HG03025 (cell line): ENCODE measurements around the gene CACNA1B.
"Not testable (repeated sequence)": the region's sequence is repeated elsewhere in the genome, so short reads cannot be mapped to it uniquely, and the experiment has no call there.

Source experiments
- ATAC-seq: cut with Tn5 transposase; IDR thresholded peaks from one replicate; pipeline ENCODE4 v1.9.1; 2021; ENCODE audit warnings: mild to moderate bottlenecking, moderate library complexity; ENCODE audit not compliant: unreplicated experiment, low FRiP score

Gene CACNA1B

DNA sequence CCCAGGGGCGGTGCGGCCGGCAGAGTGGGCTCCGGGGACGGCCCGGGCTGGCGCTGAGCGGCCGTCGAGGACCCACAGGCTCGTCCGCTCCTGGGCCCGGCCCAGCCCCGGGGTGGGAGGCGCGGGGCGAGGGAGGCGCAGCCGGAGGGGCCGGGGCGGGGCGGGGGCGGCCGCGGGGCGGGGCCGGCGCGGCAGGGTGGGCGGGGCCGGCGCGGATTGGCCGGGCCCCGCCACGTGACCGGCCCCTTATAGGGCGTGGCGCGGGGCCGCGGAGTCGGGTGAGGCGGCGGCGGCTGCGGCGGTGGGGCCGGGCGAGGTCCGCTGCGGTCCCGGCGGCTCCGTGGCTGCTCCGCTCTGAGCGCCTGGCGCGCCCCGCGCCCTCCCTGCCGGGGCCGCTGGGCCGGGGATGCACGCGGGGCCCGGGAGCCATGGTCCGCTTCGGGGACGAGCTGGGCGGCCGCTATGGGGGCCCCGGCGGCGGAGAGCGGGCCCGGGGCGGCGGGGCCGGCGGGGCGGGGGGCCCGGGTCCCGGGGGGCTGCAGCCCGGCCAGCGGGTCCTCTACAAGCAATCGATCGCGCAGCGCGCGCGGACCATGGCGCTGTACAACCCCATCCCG lies at the start of gene CACNA1B:
CACNA1B (plus strand) TSS at position 277 of the 617 bp plus-strand sequence; CDS start at position 429, 152 bp downstream.
- not testable (repeated sequence) for ATAC-seq

DNA sequence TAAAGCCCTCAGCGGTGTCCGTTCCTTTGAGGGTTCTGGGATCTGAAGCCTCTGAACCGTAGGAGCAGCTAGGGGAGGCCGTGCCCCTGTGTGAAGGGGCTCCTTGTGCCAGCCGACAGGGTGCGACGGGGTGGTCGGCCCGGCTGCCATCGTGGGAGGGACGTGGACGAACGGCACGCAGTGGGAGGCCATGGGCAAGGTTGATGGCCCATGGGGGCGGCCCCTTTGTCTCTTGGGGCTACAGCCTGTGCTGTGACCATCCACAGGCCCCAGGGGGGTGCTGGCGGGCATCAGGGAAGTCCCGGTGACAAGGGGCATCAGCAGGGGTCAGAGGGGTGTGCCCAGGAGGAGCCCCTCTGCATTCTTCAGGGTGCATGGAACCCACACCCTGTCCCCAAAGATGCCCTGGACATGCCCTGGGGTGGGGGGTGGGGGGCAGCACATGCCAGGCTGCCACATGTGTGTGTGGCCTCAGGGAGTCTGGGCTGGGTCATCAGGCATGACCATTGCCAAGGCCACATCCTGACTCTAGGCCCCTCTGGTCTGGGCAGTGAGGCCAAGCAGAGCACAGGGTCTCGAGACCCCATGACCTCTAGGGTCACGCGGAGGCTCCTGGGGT lies 49.6 kb upstream of the CACNA1B start:
- no peak for ATAC-seq

DNA sequence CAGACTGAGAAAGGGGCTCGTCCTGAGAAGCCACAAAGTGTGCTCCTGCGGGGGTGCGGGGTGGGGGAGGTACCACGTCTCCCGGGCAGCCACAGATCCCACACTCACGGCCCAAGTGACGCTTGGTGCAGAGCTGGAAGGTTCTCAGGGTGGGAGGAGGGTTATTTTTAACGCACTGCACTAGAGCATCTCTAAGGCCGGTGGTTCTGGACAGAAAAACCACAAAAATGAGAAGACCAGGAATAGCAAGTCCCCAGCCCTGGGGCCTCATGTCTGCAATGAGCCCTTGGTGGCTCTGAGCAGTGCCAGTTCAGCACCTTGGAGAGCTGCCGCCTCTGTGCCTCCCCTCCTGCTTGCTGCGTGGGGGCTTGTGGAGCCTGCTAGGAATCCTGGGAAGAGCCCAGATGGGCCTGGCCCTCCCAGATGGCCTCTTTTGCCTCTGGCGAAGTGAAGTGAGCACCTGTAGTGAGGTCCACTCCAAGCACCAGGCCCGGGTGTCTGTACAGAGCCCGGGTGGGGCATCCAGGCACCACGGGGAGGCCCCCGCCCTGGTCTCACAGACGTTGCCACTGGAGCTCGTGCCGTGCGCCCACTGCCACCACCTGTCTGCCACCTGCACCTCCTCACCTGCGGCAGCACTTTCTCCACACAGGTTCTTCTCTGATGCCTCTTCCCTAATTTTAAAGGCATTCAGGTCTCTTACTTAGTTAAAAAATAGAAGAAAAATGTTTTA lies 48.9 kb upstream of the CACNA1B start:
- ATAC-seq = no peak

DNA sequence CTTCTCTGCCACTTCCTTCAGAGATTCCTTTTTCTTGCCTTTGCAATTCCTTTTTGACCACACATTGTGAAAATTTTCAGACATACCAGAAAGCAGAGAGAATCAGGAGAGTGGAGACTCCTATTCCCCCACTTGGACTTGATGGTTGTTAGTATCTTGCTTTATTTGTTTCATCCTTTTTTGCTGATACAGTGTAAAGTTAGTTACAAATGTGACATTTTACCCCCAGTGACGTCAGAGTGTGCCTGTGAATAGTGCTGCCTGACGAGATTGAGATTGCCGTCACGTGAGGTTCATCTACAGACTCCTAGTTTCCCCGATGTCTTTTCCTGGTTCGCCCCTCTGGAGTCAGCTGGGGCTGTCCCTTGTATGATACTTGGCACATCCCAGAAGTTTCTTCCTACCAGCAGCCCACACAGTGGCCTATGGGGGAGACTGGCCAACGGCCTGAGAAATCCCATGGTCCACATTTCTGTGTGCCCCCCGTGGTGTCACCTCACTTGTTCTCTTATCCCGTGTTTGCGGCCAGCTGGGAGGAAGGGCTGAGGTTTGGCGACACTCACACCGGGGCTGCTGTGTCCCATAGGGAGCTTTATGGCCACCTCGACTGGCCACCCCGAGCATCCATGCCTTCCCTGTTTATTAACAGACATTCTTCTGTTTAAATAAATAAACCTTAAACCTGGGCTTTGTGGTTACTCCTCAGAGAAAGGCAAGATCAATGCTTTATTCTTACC lies 48.2 kb upstream of the CACNA1B start:
- no peak for ATAC-seq

DNA sequence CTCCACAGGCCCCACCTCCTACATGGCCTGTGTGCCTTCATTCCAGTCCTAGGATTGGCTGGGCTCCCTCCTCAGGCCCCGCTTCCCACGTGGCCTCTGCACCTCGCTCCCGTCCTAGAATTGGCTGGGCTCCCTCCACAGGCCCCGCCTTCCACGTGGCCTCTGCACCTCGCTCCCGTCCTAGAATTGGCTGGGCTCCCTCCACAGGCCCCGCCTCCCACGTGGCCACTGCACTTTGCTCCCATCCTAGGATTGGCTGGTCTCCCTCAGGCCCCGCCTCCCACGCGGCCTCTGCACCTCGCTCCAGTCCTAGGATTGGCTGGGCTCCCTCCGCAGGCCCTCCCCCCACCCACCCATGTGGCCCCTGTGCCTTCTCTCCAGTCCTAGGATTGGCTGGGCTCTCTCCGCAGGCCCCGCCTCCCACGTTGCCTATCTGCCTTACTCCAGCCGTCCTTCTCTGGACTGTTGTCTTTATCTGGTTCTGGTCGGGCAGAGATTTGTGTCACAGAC lies 45.3 kb upstream of the CACNA1B start:
- ATAC-seq = no peak

DNA sequence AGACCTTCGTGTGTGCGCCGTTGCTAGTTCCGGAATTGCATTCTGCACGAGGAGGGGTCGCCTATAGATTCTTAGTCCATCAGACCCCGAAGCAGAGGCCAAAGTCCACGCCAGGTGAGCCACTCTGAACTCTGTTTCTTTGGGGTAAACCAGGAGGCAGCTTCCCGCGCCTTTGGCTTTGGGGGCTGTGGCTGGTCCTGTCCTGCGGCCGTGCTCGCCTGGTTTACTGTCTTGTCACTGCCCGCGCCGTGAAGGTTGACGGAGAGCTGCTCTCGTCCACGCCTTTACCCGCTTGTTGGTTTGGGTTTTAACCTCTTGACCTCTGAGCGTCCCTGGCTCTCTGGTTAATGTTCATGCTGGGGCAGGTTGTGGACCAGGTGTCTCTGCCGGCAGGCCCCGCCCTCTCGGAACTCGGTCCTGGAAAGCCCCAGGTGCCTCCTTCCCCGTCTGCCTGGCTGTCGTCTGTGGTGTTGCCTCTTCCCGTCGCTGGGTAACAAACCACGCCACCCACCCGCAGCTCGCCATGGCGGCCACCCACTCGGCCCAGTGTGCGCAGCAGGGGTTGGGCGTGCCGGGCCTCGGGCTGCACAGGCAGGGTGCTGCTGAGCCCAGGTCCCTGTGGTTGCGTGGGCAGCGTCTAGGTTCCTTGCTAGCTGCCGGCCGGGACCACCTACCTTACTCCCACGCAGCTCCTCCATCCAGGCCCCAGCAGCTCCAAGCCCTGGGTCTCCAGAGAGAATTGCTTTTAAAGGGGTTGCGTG lies 44.6 kb upstream of the CACNA1B start:
- no peak for ATAC-seq

DNA sequence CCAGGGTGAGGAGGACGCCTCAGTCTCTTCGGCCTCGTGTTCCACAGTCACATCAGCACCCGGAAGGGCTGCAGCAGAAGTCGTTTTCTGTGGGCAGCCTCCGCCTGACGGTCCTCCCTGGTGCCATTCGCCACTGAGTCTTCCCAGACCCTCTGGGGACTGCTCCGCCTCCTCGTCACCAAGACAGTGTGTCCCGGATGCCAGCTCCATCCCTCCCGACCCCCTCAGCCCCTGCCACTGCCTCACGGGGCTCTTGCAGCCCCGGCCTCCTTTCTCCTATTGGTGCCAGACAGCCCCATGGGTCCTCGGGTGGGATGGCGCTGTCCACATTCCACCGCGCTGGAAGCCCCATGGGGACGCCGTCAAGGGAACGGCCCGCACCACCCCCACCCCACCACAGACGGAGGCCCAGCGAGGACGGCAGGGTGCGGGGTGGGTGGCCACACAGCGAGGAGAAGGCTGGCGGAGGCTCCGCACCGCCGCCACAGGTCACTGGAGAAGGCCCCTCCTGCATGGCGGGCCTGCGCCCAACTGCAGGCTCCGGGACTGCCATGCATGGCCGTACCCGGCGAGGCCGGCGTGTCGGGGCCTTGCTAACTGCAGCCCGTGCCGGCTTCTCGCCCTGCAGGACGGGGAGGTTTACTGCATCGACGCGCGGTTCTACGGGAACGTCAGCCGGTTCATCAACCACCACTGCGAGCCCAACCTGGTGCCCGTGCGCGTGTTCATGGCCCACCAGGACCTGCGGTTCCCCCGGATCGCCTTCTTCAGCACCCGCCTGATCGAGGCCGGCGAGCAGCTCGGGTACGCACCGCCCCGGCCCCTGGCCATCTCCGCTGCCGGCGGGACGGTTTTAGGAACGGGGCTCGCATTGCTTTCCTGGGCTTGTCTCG lies 43.6 kb upstream of the CACNA1B start:
- no peak for ATAC-seq

DNA sequence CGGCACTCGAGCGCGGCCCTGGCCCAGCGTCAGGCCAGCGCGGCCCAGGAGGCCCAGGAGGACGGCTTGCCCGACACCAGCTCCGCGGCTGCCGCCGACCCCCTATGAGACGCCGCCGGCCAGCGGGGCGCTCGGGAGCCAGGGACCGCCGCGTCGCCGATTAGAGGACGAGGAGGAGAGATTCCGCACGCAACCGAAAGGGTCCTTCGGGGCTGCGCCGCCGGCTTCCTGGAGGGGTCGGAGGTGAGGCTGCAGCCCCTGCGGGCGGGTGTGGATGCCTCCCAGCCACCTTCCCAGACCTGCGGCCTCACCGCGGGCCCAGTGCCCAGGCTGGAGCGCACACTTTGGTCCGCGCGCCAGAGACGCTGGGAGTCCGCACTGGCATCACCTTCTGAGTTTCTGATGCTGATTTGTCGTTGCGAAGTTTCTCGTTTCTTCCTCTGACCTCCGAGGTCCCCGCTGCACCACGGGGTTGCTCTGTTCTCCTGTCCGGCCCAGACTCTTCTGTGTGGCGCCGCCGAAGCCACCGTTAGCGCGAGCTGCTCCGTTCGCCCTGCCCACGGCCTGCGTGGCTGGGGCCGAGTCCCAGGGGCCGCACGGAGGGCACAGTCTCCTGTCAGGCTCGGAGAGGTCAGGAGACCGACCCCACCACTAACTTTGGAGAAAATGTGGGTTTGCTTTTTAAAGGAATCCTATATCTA lies 42.6 kb upstream of the CACNA1B start:
- no peak for ATAC-seq

DNA sequence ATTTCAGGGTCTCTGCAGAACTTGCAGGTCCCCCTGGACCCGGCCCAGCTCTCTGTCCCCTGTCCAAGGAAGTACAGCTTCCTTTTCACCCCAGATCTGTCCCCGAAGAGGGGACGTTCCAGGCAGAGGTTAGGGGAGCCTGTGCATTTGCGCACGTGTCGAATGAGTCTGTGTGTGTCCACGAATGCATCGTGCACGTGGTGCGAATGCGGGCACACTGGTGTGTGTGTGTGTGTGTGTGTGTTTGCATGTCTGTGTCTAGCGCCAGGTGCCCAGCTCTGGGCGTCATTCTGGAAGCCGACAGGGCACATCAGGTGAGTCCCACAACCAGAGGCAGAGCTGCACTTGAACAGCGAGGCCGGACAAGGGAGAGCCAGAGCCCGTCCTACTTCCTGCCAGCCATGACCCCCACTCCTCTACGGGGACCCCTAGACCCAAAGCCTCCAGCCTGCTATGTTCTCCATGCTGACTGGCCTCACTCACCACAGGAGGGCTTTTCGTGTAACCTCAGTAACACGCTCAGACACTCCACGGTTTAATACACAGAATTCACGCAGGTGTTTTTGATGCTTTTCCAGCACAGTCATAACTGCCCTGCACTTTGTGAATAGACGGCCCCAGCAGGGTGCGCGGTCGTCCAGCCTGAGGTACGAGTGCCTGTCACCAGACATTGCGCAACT lies 41.3 kb upstream of the CACNA1B start:
- ATAC-seq = no peak

DNA sequence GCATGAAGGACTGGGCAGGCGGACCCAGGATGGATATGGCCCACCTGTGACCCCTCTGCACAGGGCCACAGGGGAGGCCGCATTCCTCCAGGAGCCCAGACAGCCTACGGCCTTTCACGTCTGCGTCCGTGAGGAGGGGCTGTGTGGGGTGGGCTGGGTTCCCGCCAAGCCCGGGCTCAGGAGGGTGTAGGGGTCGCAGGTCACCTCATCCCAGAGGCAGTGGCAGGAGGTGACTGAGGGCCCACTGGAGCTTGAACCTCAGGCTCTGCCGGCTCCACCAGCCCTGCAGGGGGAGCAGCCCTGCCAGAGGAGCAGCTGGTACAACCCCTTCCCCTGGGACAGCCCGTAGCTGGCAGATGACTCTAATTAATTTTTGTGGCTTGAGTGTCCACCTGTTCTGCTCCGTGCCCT lies 40.7 kb upstream of the CACNA1B start:
- ATAC-seq = no peak

DNA sequence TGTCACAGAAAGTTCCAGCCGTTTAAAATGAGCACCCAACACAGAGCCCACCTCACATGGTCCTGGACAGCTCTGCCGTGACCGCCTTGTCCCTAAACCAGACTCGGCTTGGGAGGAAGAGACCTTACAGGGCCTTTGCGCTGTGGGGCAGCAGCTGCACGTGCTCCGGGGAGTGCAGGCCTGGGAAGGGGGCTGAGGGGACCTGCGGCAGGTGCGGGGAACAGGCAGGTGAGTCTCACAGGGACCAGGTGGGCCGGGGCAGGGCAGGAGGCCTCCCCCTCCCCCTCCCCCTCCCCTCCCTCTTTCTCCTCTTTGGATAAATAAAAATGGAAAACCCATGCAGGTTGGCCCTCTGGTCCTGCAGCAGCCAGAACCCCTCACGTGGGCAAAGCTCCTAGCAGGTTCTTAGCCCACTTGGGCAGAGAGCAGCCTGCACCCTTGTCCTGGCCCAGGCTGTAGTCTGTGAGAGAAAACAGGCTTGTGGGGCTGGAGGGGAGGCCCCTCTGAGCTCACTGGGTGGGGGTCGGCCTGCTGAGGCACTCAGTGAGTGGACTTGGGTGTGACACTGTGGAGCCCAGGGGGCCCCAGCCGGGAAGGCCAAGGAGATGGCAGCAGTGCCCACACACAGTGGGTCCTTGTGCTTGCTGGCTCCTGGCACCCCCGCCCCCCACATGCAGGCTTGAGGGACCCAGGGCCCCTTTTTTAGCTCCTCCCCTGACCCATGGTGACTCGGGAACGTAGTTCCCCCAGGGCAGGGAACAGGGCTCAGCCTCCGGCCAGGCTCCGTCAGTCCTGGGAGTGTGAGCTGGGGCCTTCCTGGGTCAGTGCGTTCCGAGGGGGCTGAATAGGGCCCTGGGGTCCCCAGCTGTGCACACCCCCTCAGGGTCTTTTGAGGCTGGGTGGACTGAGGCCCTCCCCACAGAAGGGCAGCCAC lies 40.0 kb upstream of the CACNA1B start:
- no peak for ATAC-seq

DNA sequence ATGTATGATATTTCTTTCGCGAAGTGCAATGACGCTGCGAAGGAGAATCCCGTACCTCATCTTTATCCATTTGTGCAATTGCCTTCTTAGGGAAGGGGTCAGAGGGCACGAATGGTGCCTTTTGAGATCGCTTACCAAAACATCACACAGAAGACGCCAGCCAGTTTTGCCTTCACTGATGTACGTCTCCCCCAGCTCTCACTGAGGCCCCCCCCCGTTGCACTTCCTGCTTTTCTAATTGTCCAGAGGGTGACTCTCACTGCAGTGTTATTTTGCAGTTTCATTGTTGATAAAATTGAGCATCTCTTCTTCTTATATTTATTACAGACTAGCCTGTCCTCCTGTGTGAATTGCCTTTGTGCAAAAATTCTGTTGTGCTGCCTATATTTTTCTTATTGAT lies 39.0 kb upstream of the CACNA1B start:
- ATAC-seq = no peak

DNA sequence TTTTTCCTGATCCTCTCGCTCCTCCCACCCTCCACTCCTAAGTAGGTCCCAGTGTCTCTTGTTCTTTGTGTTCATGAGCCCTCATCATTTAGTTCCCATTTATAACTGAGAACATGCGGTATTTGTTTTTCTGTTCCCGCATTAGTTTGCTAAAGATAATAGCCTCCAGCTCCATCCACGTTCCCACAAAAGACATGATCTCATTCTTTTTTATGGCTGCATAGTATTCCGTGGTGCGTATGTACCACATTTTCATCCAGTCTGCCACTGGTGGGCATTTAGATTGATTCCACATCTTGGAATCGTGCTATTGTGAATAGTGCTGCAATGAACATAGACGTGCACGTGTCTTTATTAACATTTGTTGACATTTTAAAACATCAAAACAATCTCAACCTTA lies 34.2 kb upstream of the CACNA1B start:
- no peak for ATAC-seq

DNA sequence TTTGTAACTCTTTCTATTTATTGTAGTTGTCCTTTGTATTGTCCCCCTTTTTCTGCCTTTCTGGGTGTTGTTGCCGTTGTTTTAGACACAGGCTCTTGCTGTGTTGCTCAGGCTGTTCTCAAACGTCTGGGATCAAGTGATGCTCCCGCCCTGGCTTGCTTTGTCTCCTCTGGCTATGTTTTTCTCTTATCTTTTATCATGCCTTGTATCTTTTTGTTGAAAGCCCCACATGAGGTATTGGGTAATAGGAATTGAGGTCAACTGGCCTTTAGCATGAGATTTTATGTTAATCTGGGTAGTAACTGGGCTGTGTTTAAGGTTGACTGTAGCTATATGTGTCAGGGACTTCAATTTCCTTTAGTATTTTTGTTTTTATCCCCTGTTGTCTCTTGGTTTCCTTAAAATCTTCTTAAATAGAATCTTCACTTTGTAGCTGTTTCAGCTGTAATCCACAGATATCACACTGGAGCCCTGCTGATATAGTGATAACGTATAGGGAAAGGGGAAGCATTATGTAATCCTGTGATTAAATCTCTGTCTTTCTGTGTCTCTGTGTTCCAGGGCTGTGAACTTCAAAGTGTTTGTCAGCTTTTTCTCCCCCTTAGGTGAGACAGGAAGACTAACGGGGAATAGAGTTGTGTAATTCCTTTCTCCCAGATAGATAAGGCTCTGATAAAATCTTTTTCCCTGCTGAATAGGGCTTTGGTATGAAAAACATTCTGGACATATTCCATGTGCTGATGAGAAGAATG lies 25.9 kb upstream of the CACNA1B start:
- no peak for ATAC-seq

DNA sequence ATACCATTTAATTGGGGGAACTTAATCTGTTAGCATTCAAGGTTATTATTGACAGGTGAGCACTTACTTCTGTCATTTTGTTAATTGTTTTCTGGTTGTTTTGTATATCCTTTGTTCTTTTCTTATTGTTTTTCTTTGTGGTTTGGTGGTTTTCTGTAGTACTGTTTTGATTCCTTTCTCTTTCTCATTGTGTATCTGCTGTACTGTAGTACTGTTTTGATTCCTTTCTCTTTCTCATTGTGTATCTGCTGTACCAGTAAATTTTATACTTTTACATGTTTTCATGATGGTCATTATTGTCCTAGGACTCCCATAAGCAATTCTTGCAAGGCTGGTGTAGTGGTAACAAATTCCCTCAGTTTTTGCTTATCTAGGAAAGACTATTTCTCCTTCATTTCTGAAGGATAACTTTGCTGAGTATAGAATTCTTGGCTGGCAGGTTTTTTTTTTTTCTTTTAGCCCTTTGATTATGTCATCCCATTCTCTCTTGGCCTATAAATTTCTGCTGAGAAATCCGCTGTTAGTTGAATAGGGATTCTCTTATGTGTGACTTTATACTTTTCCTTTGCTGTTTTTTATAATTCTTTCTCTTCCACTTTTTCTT lies 24.1 kb upstream of the CACNA1B start:
- ATAC-seq = no peak

DNA sequence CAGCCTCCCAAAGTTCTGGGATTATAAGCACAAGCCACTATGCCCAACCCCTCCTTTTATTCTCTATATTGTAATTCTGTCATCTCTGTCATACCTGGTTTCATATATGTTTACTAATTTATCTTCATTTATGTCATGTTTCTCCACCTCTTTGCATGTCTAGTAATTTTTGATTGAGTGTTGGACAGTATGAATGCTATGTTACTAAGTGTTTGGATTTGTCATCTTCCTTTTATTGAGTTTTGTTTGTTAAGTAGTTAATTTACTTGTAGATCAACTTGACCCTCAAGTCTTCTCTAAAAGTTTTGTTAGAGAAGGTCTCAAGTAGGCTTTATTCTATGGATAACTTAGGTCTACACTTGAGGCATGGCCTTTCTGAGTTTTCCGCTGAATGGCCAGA lies 17.2 kb upstream of the CACNA1B start:
- ATAC-seq = no peak
